Erythroblast (primary cell): ENCODE data around the gene GTF2IRD1.

Experiments
- GATA1 ChIP-seq: IDR thresholded peaks from 2 replicates; pipeline ENCODE4 v1.6.1; 2011; ENCODE audit warnings: low read depth, mild to moderate bottlenecking, control low read depth, low read length, moderate library complexity
- POLR2A ChIP-seq: IDR thresholded peaks from 2 replicates; pipeline ENCODE4 v1.6.1; 2011; ENCODE audit warnings: mild to moderate bottlenecking, low read length

GRCh38 chr7:74480861-74481417 lies 27.2 kb downstream of the GTF2IRD1 start:
- TF ChIP-seq POLR2A (no peak), GATA1 (no peak)
